K562 (cell line): ENCODE data around the gene ARID4B. TPM values are rescaled to one million over a fixed set of nuclear protein-coding genes. Genes with fewer than 3 reads are reported as not detected.
A peak's percentile ranks its signal among the peaks of the same experiment; 100 is the strongest.

ENCODE experiments used
- CBFA2T2 ChIP-seq: fragments of 450-650 bp; conservative IDR thresholded peaks from 2 replicates; pipeline ENCODE4 v1.6.1; 2017; ENCODE audit warnings: mild to moderate bottlenecking
- DIDO1 ChIP-seq: fragments of 450-650 bp; IDR thresholded peaks from 2 replicates; pipeline ENCODE4 v1.6.1; 2016; ENCODE audit warnings: low read depth, missing biosample characterization, missing genetic modification characterization
- ELF2 ChIP-seq: fragments of 250-450 bp; sonication (Bioruptor Pico); IDR thresholded peaks from 2 replicates; pipeline ENCODE4 v1.5.0; 2021; ENCODE audit warnings: mild to moderate bottlenecking
- HDAC2 ChIP-seq: fragments of 450-650 bp; IDR thresholded peaks from 2 replicates; pipeline ENCODE4 v1.6.1; 2016; ENCODE audit warnings: mild to moderate bottlenecking
- HNRNPK ChIP-seq: fragments of 200-400 bp; formaldehyde crosslinking; IDR thresholded peaks from one replicate; pipeline ENCODE4 v1.6.1; 2018; ENCODE audit warnings: mild to moderate bottlenecking, low read depth, low read length; ENCODE audit not compliant: poor library complexity, severe bottlenecking
- JUND ChIP-seq, 2 experiments: IDR thresholded peaks; 2 replicates in 1 of 2; 3 replicates in 1 of 2; pipeline ENCODE4 v1.6.1; 2011; ENCODE audit warnings: borderline replicate concordance in 2 of 2, low read depth in 2 of 2, low read length in 2 of 2, improper control_type of control experiment in 1 of 2, missing biosample characterization in 1 of 2, missing genetic modification characterization in 1 of 2, missing genetic modification reagents in 1 of 2
- NELFE ChIP-seq: IDR thresholded peaks from 2 replicates; pipeline ENCODE4 v1.6.1; 2011; ENCODE audit warnings: mild to moderate bottlenecking; ENCODE audit not compliant: insufficient read depth, insufficient read length
- PHTF2 ChIP-seq: fragments of 250-450 bp; sonication (Bioruptor Pico); IDR thresholded peaks from 2 replicates; pipeline ENCODE4 v1.5.0; 2021; ENCODE audit warnings: mild to moderate bottlenecking
- PYGO2 ChIP-seq: fragments of 450-650 bp; IDR thresholded peaks from 2 replicates; pipeline ENCODE4 v1.6.1; 2016; ENCODE audit warnings: mild to moderate bottlenecking, missing genetic modification characterization, moderate library complexity, missing compliant biosample characterization
- SAP30 ChIP-seq: fragments of 200-600 bp; sonication (generic); IDR thresholded peaks from 2 replicates; pipeline ENCODE4 v1.6.1; 2012; ENCODE audit warnings: borderline replicate concordance, low read depth, mild to moderate bottlenecking, moderate library complexity, low read length, control low read depth, inconsistent platforms; ENCODE audit not compliant: insufficient read depth, poor library complexity, severe bottlenecking
- SIX5 ChIP-seq, 2 experiments: IDR thresholded peaks; 2 replicates each; pipeline ENCODE4 v1.6.1; 2011; ENCODE audit warnings: low read length in 2 of 2, borderline replicate concordance in 1 of 2, low read depth in 1 of 2, mild to moderate bottlenecking in 1 of 2, moderate library complexity in 1 of 2; ENCODE audit not compliant: insufficient read depth in 1 of 2
- SMARCA5 ChIP-seq: fragments of 450-650 bp; IDR thresholded peaks from 2 replicates; pipeline ENCODE4 v1.6.1; 2016
- SMARCB1 ChIP-seq: IDR thresholded peaks from 2 replicates; pipeline ENCODE4 v1.6.1; 2011; ENCODE audit warnings: improper control_type of control experiment, low read depth; ENCODE audit not compliant: insufficient read length
- SOX6 ChIP-seq: fragments of 450-650 bp; IDR thresholded peaks from 2 replicates; pipeline ENCODE4 v1.6.1; 2014; ENCODE audit warnings: mild to moderate bottlenecking
- polyA plus RNA-seq, 8 experiments: library from polyadenylated mRNA; depleted of rRNA in 4 of 8; stranded (reverse) in 5 of 8; unstranded in 3 of 8; fragments of >200 nt; fragmentation: Nextera tagmentation in 2 of 8; fragmentation: Illumina TruSeq in 1 of 8; extraction: Ambion mirVana in 2 of 8; extraction: Trizol in 1 of 8; gene quantifications; 2 replicates each; pipeline versions ENCODE4 v1.2.1 to v1.2.3, GENCODE V29; 2011 to 2014; ENCODE audit warnings: inconsistent platforms in 1 of 8, missing spikeins in 1 of 8
- total RNA-seq, 7 experiments: library from RNA; depleted of rRNA in 6 of 7; stranded (reverse); fragments of >200 nt in 6 of 7; fragmentation: Illumina TruSeq in 2 of 7; extraction: Trizol in 2 of 7; gene quantifications; 2 replicates each; pipeline versions ENCODE4 v1.2.1 to v1.2.3, GENCODE V29; 2011 to 2021; ENCODE audit warnings: low replicate concordance in 1 of 7
- TF ChIP-seq, protein P1 (sequence below): fragments of 450-650 bp; conservative IDR thresholded peaks from 2 replicates; pipeline ENCODE4 v1.6.1; 2016; ENCODE audit warnings: missing genetic modification characterization, low read depth, mild to moderate bottlenecking, missing compliant biosample characterization, moderate library complexity
- TF ChIP-seq, protein P2 (sequence below): fragments of 250-450 bp; sonication (Bioruptor Pico); IDR thresholded peaks from 2 replicates; pipeline ENCODE4 v1.8.0; 2022; ENCODE audit warnings: inconsistent platforms
- TF ChIP-seq, protein P3 (sequence below): sonication (generic); formaldehyde crosslinking; IDR thresholded peaks from 2 replicates; pipeline ENCODE4 v1.8.1; 2022; ENCODE audit warnings: missing genetic modification reagents
- TF ChIP-seq, protein P4 (sequence below): IDR thresholded peaks from 2 replicates; pipeline ENCODE4 v1.6.1; 2012; ENCODE audit warnings: low read depth, low read length, improper control_type of control experiment, borderline replicate concordance

Gene ARID4B
- total and polyA plus RNA-seq, 9 of the 15 experiments (the other 6 are each of a cell fraction or from before 2014, with no cell fraction given): 8.4 to 38.9 (median 18.5) TPM

DNA sequence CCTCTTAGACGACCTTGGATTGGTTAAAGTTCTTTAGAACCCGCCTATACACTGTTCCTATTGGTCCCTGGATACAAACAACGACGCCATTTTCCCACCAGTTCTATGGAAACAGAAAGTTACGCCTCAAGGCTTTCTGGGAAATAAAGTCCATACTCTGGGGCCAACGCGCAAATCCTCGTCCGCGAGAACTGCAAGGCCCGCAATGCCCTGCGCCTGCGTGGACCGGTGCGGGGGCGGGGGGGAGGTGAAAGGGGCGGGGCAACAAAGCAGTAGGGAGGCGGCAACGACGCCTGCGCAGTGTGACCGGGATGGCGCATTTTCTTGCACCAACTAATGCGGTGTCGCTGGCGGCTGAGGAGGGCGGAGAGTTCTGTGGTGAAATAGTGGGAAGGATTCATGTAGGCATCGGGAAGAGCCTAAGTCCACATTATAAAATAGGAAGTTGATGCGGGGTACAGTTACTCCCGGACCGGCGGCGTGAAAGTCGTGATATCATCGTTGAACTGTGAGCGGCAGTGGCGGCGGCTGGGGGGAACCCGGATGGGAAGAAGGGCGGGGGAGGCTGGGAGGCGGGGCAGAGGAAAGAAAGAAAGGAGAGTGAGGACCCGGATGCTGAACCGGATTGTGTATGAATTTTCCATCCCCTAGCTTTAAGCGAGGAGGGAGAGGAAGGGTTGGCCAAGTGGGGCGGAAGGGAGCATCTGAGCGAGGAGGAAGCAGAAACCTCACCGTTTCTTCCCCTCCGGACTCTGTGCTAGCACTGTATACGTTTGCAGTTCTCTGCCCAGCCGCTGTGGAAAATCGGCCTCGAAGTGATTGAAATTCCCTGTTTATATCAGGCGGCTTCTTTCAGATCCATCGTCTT is 526 bp upstream of the ARID4B start, which contains the start of gene GGPS1 (continued):
- TF ChIP-seq, protein P1, sequence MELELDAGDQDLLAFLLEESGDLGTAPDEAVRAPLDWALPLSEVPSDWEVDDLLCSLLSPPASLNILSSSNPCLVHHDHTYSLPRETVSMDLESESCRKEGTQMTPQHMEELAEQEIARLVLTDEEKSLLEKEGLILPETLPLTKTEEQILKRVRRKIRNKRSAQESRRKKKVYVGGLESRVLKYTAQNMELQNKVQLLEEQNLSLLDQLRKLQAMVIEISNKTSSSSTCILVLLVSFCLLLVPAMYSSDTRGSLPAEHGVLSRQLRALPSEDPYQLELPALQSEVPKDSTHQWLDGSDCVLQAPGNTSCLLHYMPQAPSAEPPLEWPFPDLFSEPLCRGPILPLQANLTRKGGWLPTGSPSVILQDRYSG: no peak
- TF ChIP-seq, protein P2, sequence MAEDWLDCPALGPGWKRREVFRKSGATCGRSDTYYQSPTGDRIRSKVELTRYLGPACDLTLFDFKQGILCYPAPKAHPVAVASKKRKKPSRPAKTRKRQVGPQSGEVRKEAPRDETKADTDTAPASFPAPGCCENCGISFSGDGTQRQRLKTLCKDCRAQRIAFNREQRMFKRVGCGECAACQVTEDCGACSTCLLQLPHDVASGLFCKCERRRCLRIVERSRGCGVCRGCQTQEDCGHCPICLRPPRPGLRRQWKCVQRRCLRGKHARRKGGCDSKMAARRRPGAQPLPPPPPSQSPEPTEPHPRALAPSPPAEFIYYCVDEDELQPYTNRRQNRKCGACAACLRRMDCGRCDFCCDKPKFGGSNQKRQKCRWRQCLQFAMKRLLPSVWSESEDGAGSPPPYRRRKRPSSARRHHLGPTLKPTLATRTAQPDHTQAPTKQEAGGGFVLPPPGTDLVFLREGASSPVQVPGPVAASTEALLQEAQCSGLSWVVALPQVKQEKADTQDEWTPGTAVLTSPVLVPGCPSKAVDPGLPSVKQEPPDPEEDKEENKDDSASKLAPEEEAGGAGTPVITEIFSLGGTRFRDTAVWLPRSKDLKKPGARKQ (CRISPR knock-in tag): no peak
- TF ChIP-seq HDAC2: no peak; the same call in 1 of the 2 replicates
- TF ChIP-seq SAP30: peak; percentile 15
- TF ChIP-seq PHTF2 (CRISPR knock-in tag): no peak
- TF ChIP-seq JUND (IDR thresholded peaks at IDR 0.05; ENCODE audit: borderline replicate concordance, low read depth, low read length): peak; percentile 3; the same call in 1 of the 2 replicates
- peak; percentile 57; the same call in 1 of the 3 replicates for TF ChIP-seq JUND (tag; IDR thresholded peaks at IDR 0.05; ENCODE audit: borderline replicate concordance, low read depth, low read length)
- TF ChIP-seq, protein P3, sequence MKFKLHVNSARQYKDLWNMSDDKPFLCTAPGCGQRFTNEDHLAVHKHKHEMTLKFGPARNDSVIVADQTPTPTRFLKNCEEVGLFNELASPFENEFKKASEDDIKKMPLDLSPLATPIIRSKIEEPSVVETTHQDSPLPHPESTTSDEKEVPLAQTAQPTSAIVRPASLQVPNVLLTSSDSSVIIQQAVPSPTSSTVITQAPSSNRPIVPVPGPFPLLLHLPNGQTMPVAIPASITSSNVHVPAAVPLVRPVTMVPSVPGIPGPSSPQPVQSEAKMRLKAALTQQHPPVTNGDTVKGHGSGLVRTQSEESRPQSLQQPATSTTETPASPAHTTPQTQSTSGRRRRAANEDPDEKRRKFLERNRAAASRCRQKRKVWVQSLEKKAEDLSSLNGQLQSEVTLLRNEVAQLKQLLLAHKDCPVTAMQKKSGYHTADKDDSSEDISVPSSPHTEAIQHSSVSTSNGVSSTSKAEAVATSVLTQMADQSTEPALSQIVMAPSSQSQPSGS: no peak
- peak; percentile 79 to 80 for TF ChIP-seq SIX5 (IDR thresholded peaks at IDR 0.05; ENCODE audit: borderline replicate concordance in 1 of 2, insufficient read depth in 1 of 2, low read depth in 1 of 2, low read length in 2 of 2)
- TF ChIP-seq ELF2 (CRISPR knock-in tag): no peak
- TF ChIP-seq CBFA2T2: no peak
- TF ChIP-seq PYGO2 (tag): no peak
- peak; percentile 32; the same call in 1 of the 2 replicates for TF ChIP-seq SOX6
- no peak for TF ChIP-seq HNRNPK
- no peak for TF ChIP-seq SMARCB1
- no peak for TF ChIP-seq NELFE
- TF ChIP-seq SMARCA5: no peak
- TF ChIP-seq, protein P4, sequence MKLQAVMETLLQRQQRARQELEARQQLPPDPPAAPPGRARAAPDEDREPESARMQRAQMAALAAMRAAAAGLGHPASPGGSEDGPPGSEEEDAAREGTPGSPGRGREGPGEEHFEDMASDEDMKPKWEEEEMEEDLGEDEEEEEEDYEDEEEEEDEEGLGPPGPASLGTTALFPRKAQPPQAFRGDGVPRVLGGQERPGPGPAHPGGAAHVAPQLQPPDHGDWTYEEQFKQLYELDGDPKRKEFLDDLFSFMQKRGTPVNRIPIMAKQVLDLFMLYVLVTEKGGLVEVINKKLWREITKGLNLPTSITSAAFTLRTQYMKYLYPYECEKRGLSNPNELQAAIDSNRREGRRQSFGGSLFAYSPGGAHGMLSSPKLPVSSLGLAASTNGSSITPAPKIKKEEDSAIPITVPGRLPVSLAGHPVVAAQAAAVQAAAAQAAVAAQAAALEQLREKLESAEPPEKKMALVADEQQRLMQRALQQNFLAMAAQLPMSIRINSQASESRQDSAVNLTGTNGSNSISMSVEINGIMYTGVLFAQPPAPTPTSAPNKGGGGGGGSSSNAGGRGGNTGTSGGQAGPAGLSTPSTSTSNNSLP: no peak
- TF ChIP-seq DIDO1 (tag): 0 out of 2 replicates have a peak, but pooled peaks have one; percentile 37
